Coronary artery (tissue), 2 donors: ENCODE measurements around the gene RAD51B.

Source experiments
- DNase-seq: peaks from one replicate; pipeline ENCODE4 v3.0.0-alpha.2; 2017; ENCODE audit warnings: low spot score
- H3K27ac ChIP-seq, 2 donors: fragments of 200-600 bp; sonication (generic); one replicate each; pipeline ENCODE4 v1.5.1; 2016 to 2019
- H3K4me3 ChIP-seq: fragments of 200-600 bp; sonication (generic); 2 replicates; pipeline ENCODE4 v1.5.1; 2016; ENCODE audit warnings: mild to moderate bottlenecking, moderate library complexity
- CTCF ChIP-seq: fragments of 200-600 bp; sonication (generic); IDR thresholded peaks from one replicate; pipeline ENCODE4 v1.5.1; 2019; ENCODE audit warnings: antibody characterized with exemption

Gene RAD51B

GRCh38 chr14:68448252-68448902, 628.8 kb downstream of the RAD51B start:
- DNase-seq, result no peak
- TF ChIP-seq CTCF, result no peak
- Histone ChIP-seq H3K27ac (no peak overlapping the region), H3K4me3 (no peak overlapping the region)

GRCh38 chr14:68449561-68450181, 630.1 kb downstream of the RAD51B start:
- no peak overlapping the region for H3K27ac ChIP-seq
- DNase-seq, result no peak
- TF ChIP-seq CTCF, result no peak
- H3K4me3 ChIP-seq, result no peak overlapping the region

GRCh38 chr14:68450391-68451120, 631.0 kb downstream of the RAD51B start:
- DNase-seq, result no peak
- Histone ChIP-seq H3K27ac (peak overlapping the region; percentile 39 to 55), H3K4me3 (no peak overlapping the region)
- no peak for TF ChIP-seq CTCF

- H3K27ac ChIP-seq, result peak overlapping the region; percentile 39 to 56
- DNase-seq, result no peak
- no peak overlapping the region for H3K4me3 ChIP-seq
- TF ChIP-seq CTCF, result no peak
These were observed 632.3 kb downstream of the RAD51B start for GRCh38 chr14:68451696-68452373.

- DNase-seq, result no peak
- no peak for TF ChIP-seq CTCF
- H3K4me3 ChIP-seq, result no peak overlapping the region
- H3K27ac ChIP-seq, result no peak overlapping the region
These were observed 638.7 kb downstream of the RAD51B start for GRCh38 chr14:68458253-68458652.

GRCh38 chr14:68458840-68459469, 639.4 kb downstream of the RAD51B start:
- DNase-seq, result no peak
- Histone ChIP-seq H3K4me3 (no peak overlapping the region), H3K27ac (peak overlapping the region; percentile 85 to 86)
- no peak for TF ChIP-seq CTCF
